Stimulated activated CD4-positive, alpha-beta T cell treated with anti-CD3 and anti-CD28 coated beads, Interleukin-2, amount 100 ng/mL, for 4 hours (primary cell): ENCODE data around the gene EDDM3A.

Source experiments
- DNase-seq: peaks from one replicate; pipeline ENCODE4 v3.0.0-alpha.2; 2020; ENCODE audit warnings: low read depth

EDDM3A gene

GRCh38 chr14:20789230-20789813 lies 43.6 kb downstream of the EDDM3A start:
- DNase-seq, result no peak

- DNase-seq, result no peak
Measured at GRCh38 chr14:20790464-20791116, 44.9 kb downstream of the EDDM3A start.

GRCh38 chr14:20791187-20791586 lies 45.5 kb downstream of the EDDM3A start:
- DNase-seq, result no peak

GRCh38 chr14:20791597-20791996 lies 45.9 kb downstream of the EDDM3A start:
- DNase-seq, result no peak

DNA sequence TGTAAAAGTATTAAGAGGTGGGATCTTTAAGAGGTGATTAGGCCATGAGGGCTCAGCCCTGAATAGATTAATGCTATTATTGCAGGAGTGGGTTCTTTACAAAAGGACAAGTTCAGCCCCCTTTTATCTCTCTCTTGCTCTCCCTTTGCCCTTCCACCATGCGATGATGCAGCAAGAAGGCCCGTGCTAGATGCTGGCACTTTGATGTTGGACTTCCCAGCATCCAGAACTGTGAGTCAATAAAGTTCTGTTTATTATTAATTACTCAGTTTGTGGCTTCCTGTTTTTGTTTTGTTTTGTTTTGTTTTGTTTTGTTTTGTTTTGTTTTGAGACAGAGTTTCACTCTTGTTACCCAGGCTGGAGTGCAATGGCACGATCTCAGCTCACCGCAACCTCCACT lies 46.9 kb downstream of the EDDM3A start:
- DNase-seq, result no peak

GRCh38 chr14:20794644-20795369 lies 49.1 kb downstream of the EDDM3A start:
- no peak for DNase-seq

- DNase-seq, result no peak
Measured at GRCh38 chr14:20797164-20797563, 51.5 kb downstream of the EDDM3A start.
